SK-N-MC (cell line): Measurements from ENCODE around the gene CATSPER4.

Experiments used
- DNase-seq: peaks from one replicate; pipeline ENCODE4 v3.0.0-alpha.2; 2011; ENCODE audit warnings: low read depth, low spot score
- H3K27ac ChIP-seq: fragments of 200-600 bp; sonication (generic); 2 replicates; pipeline ENCODE4 v1.5.1; 2016; ENCODE audit warnings: mixed run types
- H3K36me3 ChIP-seq: fragments of 200-600 bp; sonication (generic); 2 replicates; pipeline ENCODE4 v1.6.1; 2017; ENCODE audit warnings: antibody characterized with exemption, low read length, mixed read lengths; ENCODE audit not compliant: insufficient read depth
- H3K4me3 ChIP-seq: fragments of 200-600 bp; sonication (generic); 2 replicates; pipeline ENCODE4 v1.5.1; 2016
- H3K9ac ChIP-seq: fragments of 200-600 bp; sonication (generic); 2 replicates; pipeline ENCODE4 v1.8.0; 2017; ENCODE audit warnings: mixed run types, mixed read lengths; ENCODE audit not compliant: insufficient read length
- H3K9me3 ChIP-seq: fragments of 200-600 bp; sonication (generic); 2 replicates; pipeline ENCODE4 v1.6.1; 2017; ENCODE audit warnings: low read depth, mild to moderate bottlenecking, antibody characterized with exemption, low read length, moderate library complexity, mixed read lengths
- FOXP2 ChIP-seq: optimal IDR thresholded peaks from 2 replicates; pipeline ENCODE3; 2011; ENCODE audit warnings: mild to moderate bottlenecking, moderate library complexity; ENCODE audit not compliant: insufficient read depth; ENCODE audit errors: extremely low read length, control extremely low read depth
- POLR2AphosphoS5 ChIP-seq: IDR thresholded peaks from 2 replicates; pipeline ENCODE4 v1.6.1; 2012; ENCODE audit warnings: mild to moderate bottlenecking, low read depth, low read length, borderline replicate concordance

CATSPER4 gene

GRCh38 chr1:26239936-26240335 is 49.5 kb downstream of the CATSPER4 start:
- no peak for TF ChIP-seq FOXP2
- no peak for TF ChIP-seq POLR2AphosphoS5

More at GRCh38 chr1:26239936-26240335, 49.5 kb downstream of the CATSPER4 start:
- Histone ChIP-seq H3K4me3 (no peak overlapping the region), H3K9ac (no peak overlapping the region), H3K9me3 (no peaks in the 10 kb centered on the region), H3K27ac (no peak overlapping the region), H3K36me3 (peaks cover 46% of the 10 kb centered on the region)
- no peak for DNase-seq
